Cardiac muscle cell (in vitro differentiated cells and primary cell): Measurements from ENCODE around the gene ACKR1. TPM values are rescaled to one million over a fixed set of nuclear protein-coding genes. Genes with fewer than 3 reads are reported as not detected.
A peak's percentile ranks its signal among the peaks of the same experiment; 100 is the strongest.

Experiments
- DNase-seq, 2 donors: peaks; one replicate each; pipeline versions ENCODE4 v3.0.0 to v3.0.0-alpha.2; 2010 to 2017; ENCODE audit warnings: low read depth in 1 of 2, low spot score in 1 of 2
- H3K27ac ChIP-seq: fragments of 200-600 bp; sonication (generic); 2 replicates; pipeline ENCODE4 v1.5.1; 2016
- H3K27me3 ChIP-seq: fragments of 200-600 bp; sonication (generic); 2 replicates; pipeline ENCODE4 v1.6.0; 2016; ENCODE audit warnings: control low read depth
- H3K36me3 ChIP-seq: fragments of 200-600 bp; sonication (generic); 2 replicates; pipeline ENCODE4 v1.5.1; 2016; ENCODE audit warnings: control low read depth
- H3K4me1 ChIP-seq: fragments of 200-600 bp; sonication (generic); 2 replicates; pipeline ENCODE4 v1.8.1; 2017; ENCODE audit warnings: low read depth, mild to moderate bottlenecking, mixed run types
- H3K4me3 ChIP-seq: fragments of 200-600 bp; sonication (generic); 2 replicates; pipeline ENCODE4 v1.5.1; 2016; ENCODE audit warnings: mild to moderate bottlenecking
- H3K9me3 ChIP-seq: fragments of 200-600 bp; sonication (generic); 2 replicates; pipeline ENCODE4 v1.5.1; 2017; ENCODE audit warnings: low read depth, mild to moderate bottlenecking, control low read depth
- polyA plus RNA-seq: library from polyadenylated mRNA; unstranded; fragments of >200 nt; fragmentation: Nextera tagmentation; extraction: Ambion mirVana; gene quantifications from 2 replicates; pipeline ENCODE4 v1.2.1, GENCODE V29; 2016
- total RNA-seq: library from RNA; depleted of rRNA; stranded (reverse); fragments of >200 nt; gene quantifications from 2 replicates; pipeline ENCODE4 v1.2.3, GENCODE V29; 2016
- TF ChIP-seq, protein P1 (sequence below): IDR thresholded peaks from 2 replicates; pipeline ENCODE4 v1.5.1; 2012; ENCODE audit warnings: low read depth, mild to moderate bottlenecking, low read length

The ACKR1 gene
- total and polyA plus RNA-seq, 2 experiments from 2014 or later, result 0.33 to 0.63 TPM

DNA sequence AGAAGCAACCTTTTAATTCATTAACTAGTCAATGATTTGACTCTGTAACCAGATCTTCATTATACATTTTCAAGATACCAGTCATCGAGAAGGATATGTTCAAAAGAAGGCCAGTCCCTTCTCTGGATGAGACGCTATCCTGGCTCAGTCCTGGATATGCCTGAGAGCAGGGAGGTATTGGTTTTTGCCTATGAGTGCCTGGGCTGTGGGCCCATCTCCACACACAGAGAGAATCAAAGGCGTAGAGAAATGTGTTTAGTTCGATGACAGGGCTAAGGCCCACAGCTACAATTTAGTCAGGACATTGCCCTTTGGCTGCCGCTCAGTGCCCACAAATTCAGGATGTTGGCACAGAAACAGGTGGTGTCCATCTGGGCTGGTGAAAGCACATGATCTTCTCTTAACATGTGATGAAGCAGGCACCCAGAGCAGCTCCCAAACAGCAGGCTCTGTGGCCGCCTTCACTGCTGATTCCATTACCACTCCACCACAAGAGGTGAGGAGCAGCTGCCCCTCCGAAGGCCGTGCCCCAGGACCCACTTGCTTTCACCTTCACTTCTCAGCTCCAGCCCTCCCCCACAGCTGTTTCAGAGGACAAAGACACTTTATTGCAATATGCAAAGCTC is 24.7 kb downstream of the ACKR1 start:
- no peak for DNase-seq
- H3K4me3 ChIP-seq, result no peak overlapping the region
- TF ChIP-seq, protein P1, sequence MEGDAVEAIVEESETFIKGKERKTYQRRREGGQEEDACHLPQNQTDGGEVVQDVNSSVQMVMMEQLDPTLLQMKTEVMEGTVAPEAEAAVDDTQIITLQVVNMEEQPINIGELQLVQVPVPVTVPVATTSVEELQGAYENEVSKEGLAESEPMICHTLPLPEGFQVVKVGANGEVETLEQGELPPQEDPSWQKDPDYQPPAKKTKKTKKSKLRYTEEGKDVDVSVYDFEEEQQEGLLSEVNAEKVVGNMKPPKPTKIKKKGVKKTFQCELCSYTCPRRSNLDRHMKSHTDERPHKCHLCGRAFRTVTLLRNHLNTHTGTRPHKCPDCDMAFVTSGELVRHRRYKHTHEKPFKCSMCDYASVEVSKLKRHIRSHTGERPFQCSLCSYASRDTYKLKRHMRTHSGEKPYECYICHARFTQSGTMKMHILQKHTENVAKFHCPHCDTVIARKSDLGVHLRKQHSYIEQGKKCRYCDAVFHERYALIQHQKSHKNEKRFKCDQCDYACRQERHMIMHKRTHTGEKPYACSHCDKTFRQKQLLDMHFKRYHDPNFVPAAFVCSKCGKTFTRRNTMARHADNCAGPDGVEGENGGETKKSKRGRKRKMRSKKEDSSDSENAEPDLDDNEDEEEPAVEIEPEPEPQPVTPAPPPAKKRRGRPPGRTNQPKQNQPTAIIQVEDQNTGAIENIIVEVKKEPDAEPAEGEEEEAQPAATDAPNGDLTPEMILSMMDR, result no peak
- peaks cover 7% of the 10 kb centered on the region for H3K4me1 ChIP-seq
- no peaks in the 10 kb centered on the region for H3K27me3 ChIP-seq
- H3K36me3 ChIP-seq, result no peaks in the 10 kb centered on the region
- H3K27ac ChIP-seq, result no peak overlapping the region
- H3K9me3 ChIP-seq, result no peaks in the 10 kb centered on the region

DNA sequence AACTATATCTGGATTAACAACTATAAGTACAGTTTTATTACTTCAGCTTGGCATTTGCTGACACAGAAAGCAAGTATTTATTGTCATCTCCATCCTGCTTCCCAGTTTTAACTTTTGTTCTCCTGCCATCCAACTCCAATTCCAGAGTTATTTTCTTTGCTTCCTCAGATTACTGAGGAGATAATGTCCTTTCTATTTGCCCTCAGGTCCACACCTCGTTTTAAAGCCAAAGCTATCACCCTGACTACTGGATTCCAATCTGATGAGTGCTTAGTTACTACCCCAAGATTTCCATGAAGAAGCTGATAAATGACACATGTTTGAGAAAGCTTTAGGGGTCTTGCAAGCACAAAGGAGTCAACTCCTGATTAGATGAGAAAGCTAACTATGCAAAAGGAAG is 25.2 kb downstream of the ACKR1 start:
- Histone ChIP-seq H3K4me3 (no peak overlapping the region), H3K9me3 (no peaks in the 10 kb centered on the region), H3K4me1 (peaks cover 7% of the 10 kb centered on the region), H3K36me3 (no peaks in the 10 kb centered on the region), H3K27me3 (no peaks in the 10 kb centered on the region), H3K27ac (no peak overlapping the region)
- no peak for DNase-seq
- TF ChIP-seq, protein P1, result no peak

DNA sequence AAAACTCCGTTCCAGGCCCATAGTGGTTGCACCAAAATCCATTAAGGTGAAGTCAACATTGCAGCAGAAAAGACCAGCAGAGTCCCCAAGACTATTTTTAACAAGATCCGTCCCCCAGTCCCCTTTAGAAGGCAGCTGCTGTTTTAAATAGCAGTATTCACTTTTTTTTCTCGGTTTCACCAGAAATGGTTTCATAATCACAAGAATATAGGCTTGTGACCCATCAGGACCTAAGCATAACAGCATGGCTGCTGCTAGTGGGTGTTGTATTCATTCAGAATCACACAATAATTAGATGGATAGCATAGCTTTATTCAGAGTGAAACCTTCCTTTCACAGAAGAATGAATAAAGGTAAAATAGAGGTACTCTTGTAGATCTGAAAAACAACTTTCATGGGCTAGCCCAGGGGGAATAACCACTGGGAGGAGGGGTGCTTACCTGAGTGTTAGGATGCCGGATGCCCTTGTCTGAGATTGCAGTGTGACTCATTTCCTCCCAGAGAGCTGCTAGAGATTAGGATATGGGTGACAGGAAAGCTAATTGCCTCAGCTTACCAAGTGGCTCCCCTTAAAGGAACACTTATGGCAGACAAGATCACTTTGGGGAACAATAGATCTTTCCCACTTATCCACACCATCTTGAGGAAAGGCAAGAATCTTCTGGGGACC is 35.0 kb downstream of the ACKR1 start:
- Histone ChIP-seq H3K27me3 (no peaks in the 10 kb centered on the region), H3K4me1 (no peaks in the 10 kb centered on the region), H3K9me3 (no peaks in the 10 kb centered on the region), H3K27ac (no peak overlapping the region), H3K4me3 (no peak overlapping the region), H3K36me3 (no peaks in the 10 kb centered on the region)
- TF ChIP-seq, protein P1, result no peak
- DNase-seq, result no peak

DNA sequence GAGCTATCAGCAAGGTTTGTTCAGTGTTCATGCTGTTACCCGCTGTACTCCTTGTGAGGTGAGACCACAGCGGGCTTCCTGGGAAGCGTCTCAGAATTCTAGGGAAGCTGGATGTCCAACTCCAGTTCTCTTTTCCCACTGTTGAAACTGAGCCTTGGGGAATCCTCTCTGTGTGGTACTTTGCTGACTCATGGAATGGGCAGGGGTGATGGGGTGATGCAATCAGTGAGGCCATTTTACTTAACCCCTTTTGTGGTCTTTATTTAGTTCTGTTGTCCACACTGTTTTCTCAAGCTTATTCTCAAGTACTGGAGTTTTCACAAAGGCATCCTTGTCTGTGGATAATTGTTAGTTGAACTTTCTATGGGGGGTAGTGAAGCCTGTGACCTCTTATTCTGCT is 42.6 kb downstream of the ACKR1 start:
- Histone ChIP-seq H3K4me1 (no peaks in the 10 kb centered on the region), H3K36me3 (no peaks in the 10 kb centered on the region), H3K4me3 (no peak overlapping the region), H3K27ac (no peak overlapping the region), H3K9me3 (no peaks in the 10 kb centered on the region), H3K27me3 (no peaks in the 10 kb centered on the region)
- DNase-seq, result peak in 1 of 2 donors; percentile 44
- TF ChIP-seq, protein P1, result no peak

DNA sequence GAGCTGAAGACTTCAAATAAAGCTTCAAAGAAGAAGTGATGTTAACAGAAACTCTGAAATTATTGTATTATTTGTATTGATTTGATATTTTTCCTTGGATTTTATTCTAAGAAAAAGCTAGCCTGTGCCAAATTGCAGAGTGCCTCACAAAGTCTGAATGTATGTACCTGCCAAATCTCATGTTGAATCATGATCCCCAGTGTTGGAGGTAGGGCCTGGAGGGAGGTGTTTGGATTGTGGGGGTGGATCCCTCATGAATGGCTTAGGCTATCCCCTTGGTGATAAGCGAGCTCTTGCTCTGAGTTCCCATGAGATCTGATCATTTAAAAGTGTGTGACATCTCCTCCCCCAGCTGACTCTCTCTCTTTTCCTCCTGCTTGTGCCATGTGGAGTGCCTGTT is 43.6 kb downstream of the ACKR1 start:
- H3K27ac ChIP-seq, result no peak overlapping the region
- no peak overlapping the region for H3K4me3 ChIP-seq
- H3K4me1 ChIP-seq, result no peaks in the 10 kb centered on the region
- H3K27me3 ChIP-seq, result no peaks in the 10 kb centered on the region
- H3K36me3 ChIP-seq, result no peaks in the 10 kb centered on the region
- TF ChIP-seq, protein P1, result no peak
- no peak for DNase-seq
- H3K9me3 ChIP-seq, result no peaks in the 10 kb centered on the region
